ENCODE data around the gene IL4R. TPM values are rescaled to one million over a fixed set of nuclear protein-coding genes. Genes with fewer than 3 reads are reported as not detected.

IL4R gene
- total and polyA plus RNA-seq, 2 of the 8 experiments (the other 6 are each of a cell fraction or from before 2014, with no cell fraction given): 29.1 to 29.4 TPM

GRCh38 chr16:27378871-27379481 is 65.2 kb downstream of the IL4R start:
- Histone ChIP-seq H3K4ac (replicated peaks; ENCODE audit: insufficient read length, low read depth, low read length) (no peak overlapping the region), H4K5ac (ENCODE audit: insufficient read length, low read depth, low read length) (no peak overlapping the region), H3K9me3 (ENCODE audit: insufficient read depth in 2 of 2, low read depth in 1 of 2, low read length in 1 of 2) (0 out of 4 replicates have a peak, but pooled peaks cover 0 to 3% of the 10 kb centered on the region in 2 experiments), H2BK15ac (ENCODE audit: low read length) (no peak overlapping the region), H3K79me1 (ENCODE audit: low read depth, low read length) (no peaks in the 10 kb centered on the region), H3K36me3 (ENCODE audit: control insufficient read depth in 2 of 4, insufficient read depth in 4 of 4, low read length in 3 of 4) (no peaks in the 10 kb centered on the region), H3K27ac (ENCODE audit: low read depth, low read length) (no peak overlapping the region), H3K4me1 (replicated peaks in 1 of 4; ENCODE audit: control insufficient read depth in 3 of 4, insufficient read depth in 4 of 4, low read length in 3 of 4) (peaks cover 0 to 2% (median 0%) of the 10 kb centered on the region in 4 experiments; a peak in 3 of 7 replicates), H3K4me2 (ENCODE audit: insufficient read depth in 1 of 2, low read depth in 2 of 2, low read length in 2 of 2) (no peak overlapping the region), H3K4me3 (ENCODE audit: extremely low read depth in 1 of 4, insufficient read depth in 2 of 4, low read depth in 3 of 4, low read length in 4 of 4) (no peak overlapping the region), H2BK20ac (ENCODE audit: low read length) (no peak overlapping the region), H3K14ac (ENCODE audit: insufficient read length) (no peak overlapping the region), H3K18ac (ENCODE audit: extremely low read depth, low read length) (no peak overlapping the region), H3K23me2 (ENCODE audit: low read depth, low read length) (no peaks in the 10 kb centered on the region), H3K79me2 (ENCODE audit: control insufficient read depth in 1 of 2, insufficient read depth in 2 of 2, low read length in 2 of 2) (no peaks in the 10 kb centered on the region), H4K8ac (ENCODE audit: extremely low read depth, insufficient read depth, low read length) (no peak overlapping the region), H3K23ac (ENCODE audit: insufficient read length) (no peak overlapping the region), H3K27me3 (replicated peaks in 1 of 4; ENCODE audit: control insufficient read depth in 3 of 4, extremely low read depth in 1 of 4, insufficient read depth in 3 of 4, low read length in 3 of 4) (no peaks in the 10 kb centered on the region; a peak in 1 of 7 replicates), H2BK5ac (ENCODE audit: low read depth, low read length) (no peak overlapping the region), H4K91ac (replicated peaks; ENCODE audit: insufficient read length, low read length) (no peak overlapping the region), H2AK5ac (ENCODE audit: low read depth, low read length) (0 out of 2 replicates have a peak overlapping the region, but pooled peaks have one; percentile 13), H3K9ac (replicated peaks in 1 of 4; ENCODE audit: extremely low read depth in 1 of 4, low read depth in 3 of 4, low read length in 3 of 4) (no peak overlapping the region), H3K56ac (replicated peaks; ENCODE audit: insufficient read length, low read depth, low read length) (no peak overlapping the region), H2BK120ac (replicated peaks; ENCODE audit: low read depth, low read length) (no peak overlapping the region), H4K20me1 (replicated peaks in 1 of 2; ENCODE audit: control insufficient read depth in 1 of 2, insufficient read depth in 2 of 2, low read length in 2 of 2) (no peaks in the 10 kb centered on the region), H2AFZ (ENCODE audit: low read length) (no peak overlapping the region), H2BK12ac (ENCODE audit: low read depth, low read length) (no peak overlapping the region)
- FAIRE-seq (no peak), DNase-seq (ENCODE audit: low read depth in 1 of 2, low spot score in 2 of 2) (no peak)
- POLR2A ChIA-PET (ENCODE audit: partially characterized antibody): interaction anchor here (0.8 kb wide), 1 partner anchor 12 kb away, joined by 3 read pairs; no protein-coding TSS in a partner anchor
- CTCF ChIA-PET (ENCODE audit: partially characterized antibody): interaction anchor here (1.0 to 2.3 kb wide), 4 partner anchors 9 to 200 kb away, joined by 3 to 10 read pairs (median 4); no protein-coding TSS in a partner anchor
- TF ChIP-seq SP4 (IDR thresholded peaks at IDR 0.05; ENCODE audit: low read length) (no peak), EGR1 (IDR thresholded peaks at IDR 0.05; ENCODE audit: borderline replicate concordance, low read depth, low read length) (no peak), JUND (IDR thresholded peaks at IDR 0.05; ENCODE audit: low read length) (no peak), KDM5A (IDR thresholded peaks at IDR 0.05; ENCODE audit: low read length) (no peak), SIRT6 (IDR thresholded peaks at IDR 0.05; ENCODE audit: low read length) (no peak), JUN (IDR thresholded peaks at IDR 0.05; ENCODE audit: low read depth, low read length) (no peak)
- 78% methylated on average over 10 of the region's 11 CpGs; no CpG with 5 or more reads in 1 of the 2 experiments for WGBS, 2 experiments (ENCODE audit: extremely low coverage in 1 of 2, insufficient coverage in 1 of 2, insufficient read length in 1 of 2, insufficient replicate concordance in 2 of 2, low coverage in 1 of 2, low lambda C conversion rate in 2 of 2, missing lambda C conversion rate in 1 of 2)

Data from H1 (cell line).